Tibial nerve (tissue), 4 donors: ENCODE measurements around the gene STRBP.

Experiments
- EP300 ChIP-seq, 2 donors: sonication (generic); formaldehyde crosslinking; IDR thresholded peaks; one replicate each; pipeline ENCODE4 v1.6.1; 2017; ENCODE audit warnings: antibody characterized with exemption in 2 of 2, mild to moderate bottlenecking in 1 of 2
- POLR2A ChIP-seq, 2 donors: fragments of 450-650 bp; IDR thresholded peaks; one replicate each; pipeline ENCODE4 v1.6.1; 2017; ENCODE audit warnings: antibody characterized with exemption in 2 of 2, mild to moderate bottlenecking in 2 of 2, moderate library complexity in 2 of 2
- TF ChIP-seq, protein P1 (sequence below), 5 experiments: fragments of 200-600 bp in 3 of 5; fragments of 450-650 bp in 2 of 5; sonication (generic) in 3 of 5; IDR thresholded peaks; one replicate each; pipeline ENCODE4 v1.5.1; 2016 to 2019; ENCODE audit warnings: antibody characterized with exemption in 5 of 5, mild to moderate bottlenecking in 3 of 5, moderate library complexity in 2 of 5

DNA sequence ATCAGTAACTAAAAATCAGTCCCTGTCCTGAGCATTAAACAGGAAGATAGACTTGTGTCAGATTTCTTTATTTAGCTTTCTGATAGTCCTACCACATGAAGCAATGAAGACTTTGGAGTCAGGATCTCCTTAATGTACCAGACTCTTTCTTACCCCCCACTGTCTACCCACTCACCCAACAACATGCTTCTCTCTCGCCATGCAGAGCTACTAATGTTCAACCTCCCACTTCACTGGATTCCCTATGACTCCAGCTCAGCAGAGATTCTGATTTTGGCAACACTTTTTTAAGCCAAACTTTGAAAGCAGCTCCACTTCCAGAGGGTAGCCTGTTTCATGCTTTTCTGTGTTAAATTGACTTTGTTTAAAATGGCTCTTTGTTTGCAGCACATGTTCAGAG lies 184.1 kb downstream of the STRBP start:
- TF ChIP-seq POLR2A (IDR thresholded peaks at IDR 0.05) = no peak
- TF ChIP-seq, protein P1, sequence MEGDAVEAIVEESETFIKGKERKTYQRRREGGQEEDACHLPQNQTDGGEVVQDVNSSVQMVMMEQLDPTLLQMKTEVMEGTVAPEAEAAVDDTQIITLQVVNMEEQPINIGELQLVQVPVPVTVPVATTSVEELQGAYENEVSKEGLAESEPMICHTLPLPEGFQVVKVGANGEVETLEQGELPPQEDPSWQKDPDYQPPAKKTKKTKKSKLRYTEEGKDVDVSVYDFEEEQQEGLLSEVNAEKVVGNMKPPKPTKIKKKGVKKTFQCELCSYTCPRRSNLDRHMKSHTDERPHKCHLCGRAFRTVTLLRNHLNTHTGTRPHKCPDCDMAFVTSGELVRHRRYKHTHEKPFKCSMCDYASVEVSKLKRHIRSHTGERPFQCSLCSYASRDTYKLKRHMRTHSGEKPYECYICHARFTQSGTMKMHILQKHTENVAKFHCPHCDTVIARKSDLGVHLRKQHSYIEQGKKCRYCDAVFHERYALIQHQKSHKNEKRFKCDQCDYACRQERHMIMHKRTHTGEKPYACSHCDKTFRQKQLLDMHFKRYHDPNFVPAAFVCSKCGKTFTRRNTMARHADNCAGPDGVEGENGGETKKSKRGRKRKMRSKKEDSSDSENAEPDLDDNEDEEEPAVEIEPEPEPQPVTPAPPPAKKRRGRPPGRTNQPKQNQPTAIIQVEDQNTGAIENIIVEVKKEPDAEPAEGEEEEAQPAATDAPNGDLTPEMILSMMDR (IDR thresholded peaks at IDR 0.05) = no peak
- TF ChIP-seq EP300 (IDR thresholded peaks at IDR 0.05) = no peak
